Ishikawa (cell line): ENCODE results near the gene NOS2.

ENCODE experiments used
- CEBPB ChIP-seq: IDR thresholded peaks from 2 replicates; pipeline ENCODE4 v1.6.1; 2012
- CREB1 ChIP-seq: IDR thresholded peaks from 2 replicates; pipeline ENCODE4 v1.6.1; 2012; ENCODE audit warnings: low read depth
- EGR1 ChIP-seq: IDR thresholded peaks from 2 replicates; pipeline ENCODE4 v1.6.1; 2012
- EP300 ChIP-seq: IDR thresholded peaks from 2 replicates; pipeline ENCODE4 v1.6.1; 2012; ENCODE audit warnings: borderline replicate concordance
- FOXM1 ChIP-seq: IDR thresholded peaks from 2 replicates; pipeline ENCODE4 v1.6.1; 2012; ENCODE audit warnings: low read depth, borderline replicate concordance
- NFIC ChIP-seq: IDR thresholded peaks from 2 replicates; pipeline ENCODE4 v1.6.1; 2012
- RAD21 ChIP-seq: IDR thresholded peaks from 2 replicates; pipeline ENCODE4 v1.6.1; 2012; ENCODE audit warnings: low read depth
- TAF1 ChIP-seq: IDR thresholded peaks from 2 replicates; pipeline ENCODE4 v1.6.1; 2012; ENCODE audit warnings: low read depth, mild to moderate bottlenecking
- TCF12 ChIP-seq: IDR thresholded peaks from 2 replicates; pipeline ENCODE4 v1.6.1; 2012; ENCODE audit warnings: low read depth
- TEAD4 ChIP-seq: IDR thresholded peaks from 2 replicates; pipeline ENCODE4 v1.6.1; 2012
- YY1 ChIP-seq: IDR thresholded peaks from 2 replicates; pipeline ENCODE4 v1.6.1; 2012; ENCODE audit warnings: low read depth
- ZBTB7A ChIP-seq: IDR thresholded peaks from 2 replicates; pipeline ENCODE4 v1.6.1; 2012; ENCODE audit warnings: low read depth
- TF ChIP-seq, protein P1 (sequence below): IDR thresholded peaks from 2 replicates; pipeline ENCODE4 v1.6.1; 2012
- TF ChIP-seq, protein P2 (sequence below): IDR thresholded peaks from 2 replicates; pipeline ENCODE4 v1.6.1; 2012; ENCODE audit warnings: low read depth, mild to moderate bottlenecking
- TF ChIP-seq, protein P3 (sequence below): IDR thresholded peaks from 2 replicates; pipeline ENCODE4 v1.6.1; 2012

Gene NOS2

DNA sequence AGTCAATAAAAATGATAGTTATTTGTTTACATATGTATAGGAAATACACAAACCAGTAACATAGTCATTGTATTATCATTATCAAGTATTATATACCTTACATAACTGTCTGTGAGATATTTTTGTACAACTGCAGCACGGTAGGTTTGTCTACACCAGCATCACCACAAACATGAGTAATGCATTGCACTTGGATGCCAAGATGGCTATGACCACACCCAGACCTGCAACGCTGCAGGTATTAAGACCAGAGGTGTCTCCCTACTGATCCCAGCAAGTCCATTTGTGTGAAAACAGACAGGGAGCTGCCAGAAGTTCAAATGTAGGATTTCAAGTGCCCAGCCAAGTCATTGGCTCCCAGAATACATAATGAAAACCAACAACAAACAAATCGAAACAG, 34.2 kb upstream of the NOS2 start:
- TF ChIP-seq EP300 (no peak), TEAD4 (no peak), RAD21 (no peak), YY1 (no peak), NFIC (no peak), EGR1 (no peak), CEBPB (no peak), TCF12 (no peak), CREB1 (no peak), FOXM1 (no peak), ZBTB7A (no peak), TAF1 (no peak)
- TF ChIP-seq, protein P1, sequence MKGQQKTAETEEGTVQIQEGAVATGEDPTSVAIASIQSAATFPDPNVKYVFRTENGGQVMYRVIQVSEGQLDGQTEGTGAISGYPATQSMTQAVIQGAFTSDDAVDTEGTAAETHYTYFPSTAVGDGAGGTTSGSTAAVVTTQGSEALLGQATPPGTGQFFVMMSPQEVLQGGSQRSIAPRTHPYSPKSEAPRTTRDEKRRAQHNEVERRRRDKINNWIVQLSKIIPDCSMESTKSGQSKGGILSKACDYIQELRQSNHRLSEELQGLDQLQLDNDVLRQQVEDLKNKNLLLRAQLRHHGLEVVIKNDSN, result no peak
- TF ChIP-seq, protein P2, sequence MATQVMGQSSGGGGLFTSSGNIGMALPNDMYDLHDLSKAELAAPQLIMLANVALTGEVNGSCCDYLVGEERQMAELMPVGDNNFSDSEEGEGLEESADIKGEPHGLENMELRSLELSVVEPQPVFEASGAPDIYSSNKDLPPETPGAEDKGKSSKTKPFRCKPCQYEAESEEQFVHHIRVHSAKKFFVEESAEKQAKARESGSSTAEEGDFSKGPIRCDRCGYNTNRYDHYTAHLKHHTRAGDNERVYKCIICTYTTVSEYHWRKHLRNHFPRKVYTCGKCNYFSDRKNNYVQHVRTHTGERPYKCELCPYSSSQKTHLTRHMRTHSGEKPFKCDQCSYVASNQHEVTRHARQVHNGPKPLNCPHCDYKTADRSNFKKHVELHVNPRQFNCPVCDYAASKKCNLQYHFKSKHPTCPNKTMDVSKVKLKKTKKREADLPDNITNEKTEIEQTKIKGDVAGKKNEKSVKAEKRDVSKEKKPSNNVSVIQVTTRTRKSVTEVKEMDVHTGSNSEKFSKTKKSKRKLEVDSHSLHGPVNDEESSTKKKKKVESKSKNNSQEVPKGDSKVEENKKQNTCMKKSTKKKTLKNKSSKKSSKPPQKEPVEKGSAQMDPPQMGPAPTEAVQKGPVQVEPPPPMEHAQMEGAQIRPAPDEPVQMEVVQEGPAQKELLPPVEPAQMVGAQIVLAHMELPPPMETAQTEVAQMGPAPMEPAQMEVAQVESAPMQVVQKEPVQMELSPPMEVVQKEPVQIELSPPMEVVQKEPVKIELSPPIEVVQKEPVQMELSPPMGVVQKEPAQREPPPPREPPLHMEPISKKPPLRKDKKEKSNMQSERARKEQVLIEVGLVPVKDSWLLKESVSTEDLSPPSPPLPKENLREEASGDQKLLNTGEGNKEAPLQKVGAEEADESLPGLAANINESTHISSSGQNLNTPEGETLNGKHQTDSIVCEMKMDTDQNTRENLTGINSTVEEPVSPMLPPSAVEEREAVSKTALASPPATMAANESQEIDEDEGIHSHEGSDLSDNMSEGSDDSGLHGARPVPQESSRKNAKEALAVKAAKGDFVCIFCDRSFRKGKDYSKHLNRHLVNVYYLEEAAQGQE, result no peak
- TF ChIP-seq, protein P3, sequence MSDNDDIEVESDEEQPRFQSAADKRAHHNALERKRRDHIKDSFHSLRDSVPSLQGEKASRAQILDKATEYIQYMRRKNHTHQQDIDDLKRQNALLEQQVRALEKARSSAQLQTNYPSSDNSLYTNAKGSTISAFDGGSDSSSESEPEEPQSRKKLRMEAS, result no peak

DNA sequence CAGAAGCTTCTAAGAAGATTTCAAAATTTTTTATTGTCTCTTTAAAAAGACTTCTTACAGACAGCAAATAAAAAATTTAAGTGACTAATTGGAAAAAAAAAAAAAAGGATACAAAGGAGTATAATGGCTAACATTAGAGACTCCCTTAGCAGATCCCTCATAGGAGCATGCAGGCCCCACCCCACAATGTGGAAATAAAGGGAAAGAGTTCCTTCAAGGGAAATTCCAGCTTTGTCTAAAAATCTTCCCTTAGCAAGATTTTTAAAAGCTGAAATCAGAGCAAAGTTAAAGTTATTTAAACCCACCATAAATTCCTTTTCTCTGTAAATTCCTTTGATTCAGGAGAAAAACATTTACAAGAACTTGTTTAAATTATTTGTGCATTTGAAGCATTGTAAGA, 32.5 kb upstream of the NOS2 start:
- no peak for TF ChIP-seq YY1
- no peak for TF ChIP-seq ZBTB7A
- no peak for TF ChIP-seq NFIC
- TF ChIP-seq TAF1, result no peak
- TF ChIP-seq RAD21, result no peak

DNA sequence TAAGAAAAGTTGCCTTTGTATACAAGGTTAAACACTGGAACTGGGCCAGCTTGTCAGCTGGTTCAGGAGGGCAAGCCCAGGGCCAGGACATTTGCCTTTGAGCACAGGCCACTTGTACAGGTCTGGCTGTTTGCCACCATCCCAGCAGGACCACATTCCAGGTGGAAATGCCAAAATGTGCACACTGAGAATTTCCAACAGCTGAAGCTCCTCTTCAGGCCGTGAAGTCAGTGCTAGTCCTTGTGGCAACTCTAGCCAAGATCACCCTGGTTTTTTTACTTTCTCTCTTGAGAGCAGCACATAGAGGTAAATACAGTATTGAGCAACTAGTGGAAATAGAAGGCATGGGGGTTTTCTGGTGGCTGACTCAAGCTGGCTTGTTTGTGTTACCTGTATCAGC, 29.6 kb upstream of the NOS2 start:
- TF ChIP-seq TEAD4 (peak; percentile 86), NFIC (peak; percentile 78)

DNA sequence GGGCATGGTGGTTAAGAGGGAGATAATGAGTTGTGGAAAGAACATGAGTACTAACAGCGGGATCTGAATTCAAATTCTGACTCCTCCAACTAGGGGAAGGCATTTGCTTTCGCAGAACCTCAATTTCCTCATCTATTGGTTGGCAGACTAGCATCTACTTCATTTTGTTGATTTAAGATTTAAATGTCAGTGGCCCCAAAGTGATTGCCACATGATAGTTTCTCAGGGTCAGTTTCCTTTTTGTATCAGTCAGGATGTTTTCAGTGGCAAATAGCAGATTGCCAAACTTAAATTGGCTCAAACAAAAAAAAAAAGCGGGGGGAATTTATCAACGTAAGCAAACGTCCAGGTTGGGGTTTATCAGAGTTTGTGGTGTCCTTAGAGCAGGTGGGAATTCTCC, 25.1 kb upstream of the NOS2 start:
- no peak for TF ChIP-seq NFIC
- no peak for TF ChIP-seq CREB1
- TF ChIP-seq, protein P3, result no peak
- TF ChIP-seq RAD21, result no peak
- no peak for TF ChIP-seq TAF1
- no peak for TF ChIP-seq ZBTB7A
- TF ChIP-seq YY1, result no peak
- TF ChIP-seq, protein P2, result no peak
- TF ChIP-seq TCF12, result no peak
- TF ChIP-seq, protein P1, result no peak
- no peak for TF ChIP-seq EGR1
- no peak for TF ChIP-seq TEAD4
- TF ChIP-seq CEBPB, result no peak
- TF ChIP-seq EP300, result no peak
- no peak for TF ChIP-seq FOXM1

DNA sequence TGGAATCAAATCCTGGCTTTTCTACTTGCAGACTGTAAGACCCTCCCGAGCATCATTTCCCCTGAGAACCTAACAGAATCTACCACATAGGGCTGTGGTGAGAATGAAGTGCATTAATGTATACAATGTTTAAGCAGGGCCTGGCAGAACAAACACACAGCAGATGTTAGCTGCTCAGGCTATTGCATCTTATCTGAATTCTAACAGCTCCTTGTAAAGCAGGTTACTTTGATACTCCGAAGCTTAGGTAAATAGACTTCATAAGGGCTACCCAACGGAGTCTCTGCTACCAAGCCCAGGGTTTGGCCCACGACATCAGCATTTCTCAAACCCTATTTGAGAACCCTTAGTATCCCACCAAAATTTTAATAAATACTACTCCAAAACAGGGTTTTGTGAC, 24.4 kb upstream of the NOS2 start:
- TF ChIP-seq EP300 (no peak), CREB1 (no peak), TEAD4 (no peak), TCF12 (no peak), RAD21 (no peak), ZBTB7A (no peak), CEBPB (no peak), FOXM1 (no peak), YY1 (no peak), NFIC (no peak), TAF1 (no peak), EGR1 (no peak)
- TF ChIP-seq, protein P2, result no peak
- TF ChIP-seq, protein P3, result no peak
- TF ChIP-seq, protein P1, result no peak
